ENCODE data around the gene PATJ. TPM values are rescaled to one million over a fixed set of nuclear protein-coding genes. Genes with fewer than 3 reads are reported as not detected.
"Not testable (repeated sequence)": the region's sequence is repeated elsewhere in the genome, so short reads cannot be mapped to it uniquely, and the experiment has no call there.

PATJ gene
- total RNA-seq, 1 experiment from 2014 or later = 48.8 TPM

DNA sequence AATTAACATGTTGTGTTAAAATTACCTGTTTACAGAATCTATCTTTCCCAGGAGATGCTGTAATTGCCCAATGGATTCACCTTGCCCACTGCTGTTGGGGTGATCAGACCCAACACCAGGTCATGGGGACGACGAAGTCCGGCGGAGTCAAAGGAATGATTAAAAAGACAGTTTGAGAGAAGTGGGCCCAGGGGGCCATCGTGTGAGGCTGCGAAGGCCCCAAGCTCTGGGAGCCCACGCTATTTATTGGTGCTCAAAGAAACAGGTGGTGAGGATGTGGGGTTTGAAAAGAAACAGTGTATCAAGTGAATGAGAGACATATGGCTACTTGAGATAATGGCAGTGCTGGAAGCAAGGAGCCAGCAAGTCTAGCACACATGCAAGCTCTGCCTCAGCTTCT lies 436.1 kb downstream of the PATJ start:
- TF ChIP-seq, protein P1, sequence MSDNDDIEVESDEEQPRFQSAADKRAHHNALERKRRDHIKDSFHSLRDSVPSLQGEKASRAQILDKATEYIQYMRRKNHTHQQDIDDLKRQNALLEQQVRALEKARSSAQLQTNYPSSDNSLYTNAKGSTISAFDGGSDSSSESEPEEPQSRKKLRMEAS (IDR thresholded peaks at IDR 0.05) = no peak
- TF ChIP-seq RAD21 (IDR thresholded peaks at IDR 0.05; ENCODE audit: low read depth) (no peak), SP1 (IDR thresholded peaks at IDR 0.05; ENCODE audit: low read depth) (no peak), CBX3 (IDR thresholded peaks at IDR 0.05; ENCODE audit: low read depth) (no peak), POLR2A (IDR thresholded peaks at IDR 0.05; ENCODE audit: borderline replicate concordance, extremely low read depth, insufficient read depth, insufficient read length) (no peak), SIN3A (IDR thresholded peaks at IDR 0.05; ENCODE audit: low read depth) (no peak), CEBPB (IDR thresholded peaks at IDR 0.05; ENCODE audit: low read depth) (no peak)
- intact Hi-C loops (cut with micrococcal nuclease) = no loop called here
- Histone ChIP-seq H3K4me1 (ENCODE audit: control insufficient read depth in 1 of 2, insufficient read depth in 2 of 2, low read length in 2 of 2) (no peaks in the 10 kb centered on the region), H3K36me3 (ENCODE audit: control insufficient read depth in 1 of 2, insufficient read depth in 2 of 2, low read length in 2 of 2) (no peaks in the 10 kb centered on the region), H3K27ac (ENCODE audit: low read depth, low read length) (no peak overlapping the region), H3K27me3 (ENCODE audit: insufficient read depth, low read length) (no peaks in the 10 kb centered on the region), H3K9me2 (ENCODE audit: insufficient read depth) (no peaks in the 10 kb centered on the region), H4K20me1 (ENCODE audit: insufficient read depth) (no peaks in the 10 kb centered on the region), H3K4me2 (ENCODE audit: low read length) (no peak overlapping the region), H3K9me3 (ENCODE audit: control insufficient read depth in 1 of 2, insufficient read depth in 1 of 2, low read depth in 1 of 2, low read length in 2 of 2) (no peaks in the 10 kb centered on the region), H2AFZ (ENCODE audit: low read depth, low read length, poor library complexity, severe bottlenecking) (no peak overlapping the region), H3K4me3 (replicated peaks in 1 of 2; ENCODE audit: low read depth in 1 of 2, low read length in 2 of 2) (no peak overlapping the region), H3K79me2 (ENCODE audit: insufficient read depth, low read length) (no peaks in the 10 kb centered on the region), H3K9ac (ENCODE audit: low read length) (no peak overlapping the region)
- ChIA-PET CTCF (no interaction called here), POLR2A (no interaction called here), RAD21 (ENCODE audit: low non-redundant PET in 1 of 2, low total read pairs in 2 of 2, uncharacterized antibody in 2 of 2, unreplicated experiment in 2 of 2) (no interaction called here)
- no TSS peak for BruUV-seq (replicated peaks)
- ATAC-seq = no peak
- no peak for DNase-seq (ENCODE audit: low read depth, low spot score)

DNA sequence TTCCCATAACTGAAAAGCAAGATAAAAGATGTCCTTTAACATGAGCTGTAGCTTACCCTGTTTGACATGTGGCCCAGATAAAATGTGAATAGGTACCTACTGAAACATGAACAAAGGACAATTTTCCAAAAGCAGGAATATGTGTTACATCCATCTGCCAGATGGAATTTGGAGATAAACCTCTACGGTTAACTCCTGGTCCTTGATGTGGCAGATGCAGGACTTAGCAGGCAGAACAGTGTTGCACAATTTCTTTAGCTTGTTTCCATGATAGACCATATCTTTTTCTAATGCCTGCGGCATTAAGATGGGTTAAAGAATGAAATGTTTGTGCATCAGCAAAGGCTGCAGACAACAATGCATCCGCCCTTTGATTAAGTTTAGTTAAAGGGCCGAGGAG lies 437.8 kb downstream of the PATJ start:
- H3K4me3 ChIP-seq (replicated peaks in 1 of 2; ENCODE audit: low read depth in 1 of 2, low read length in 2 of 2); intact Hi-C loops (cut with micrococcal nuclease); H3K4me2 ChIP-seq (ENCODE audit: low read length); H3K9me2 ChIP-seq (ENCODE audit: insufficient read depth); H3K9me3 ChIP-seq (ENCODE audit: control insufficient read depth in 1 of 2, insufficient read depth in 1 of 2, low read depth in 1 of 2, low read length in 2 of 2); RAD21 ChIA-PET (ENCODE audit: low non-redundant PET in 1 of 2, low total read pairs in 2 of 2, uncharacterized antibody in 2 of 2, unreplicated experiment in 2 of 2); H3K4me1 ChIP-seq (ENCODE audit: control insufficient read depth in 1 of 2, insufficient read depth in 2 of 2, low read length in 2 of 2); H4K20me1 ChIP-seq (ENCODE audit: insufficient read depth); CTCF ChIA-PET; H3K9ac ChIP-seq (ENCODE audit: low read length); ATAC-seq; H3K79me2 ChIP-seq (ENCODE audit: insufficient read depth, low read length); POLR2A ChIA-PET; H3K27ac ChIP-seq (ENCODE audit: low read depth, low read length); H2AFZ ChIP-seq (ENCODE audit: low read depth, low read length, poor library complexity, severe bottlenecking); H3K36me3 ChIP-seq (ENCODE audit: control insufficient read depth in 1 of 2, insufficient read depth in 2 of 2, low read length in 2 of 2); BruUV-seq (replicated peaks); DNase-seq (ENCODE audit: low read depth, low spot score); H3K27me3 ChIP-seq (ENCODE audit: insufficient read depth, low read length): not testable (repeated sequence)
